ENCODE data around the gene VHLL. TPM values are rescaled to one million over a fixed set of nuclear protein-coding genes. Genes with fewer than 3 reads are reported as not detected.

The VHLL gene
- total RNA-seq, 3 donors from 2014 or later: not detected

DNA sequence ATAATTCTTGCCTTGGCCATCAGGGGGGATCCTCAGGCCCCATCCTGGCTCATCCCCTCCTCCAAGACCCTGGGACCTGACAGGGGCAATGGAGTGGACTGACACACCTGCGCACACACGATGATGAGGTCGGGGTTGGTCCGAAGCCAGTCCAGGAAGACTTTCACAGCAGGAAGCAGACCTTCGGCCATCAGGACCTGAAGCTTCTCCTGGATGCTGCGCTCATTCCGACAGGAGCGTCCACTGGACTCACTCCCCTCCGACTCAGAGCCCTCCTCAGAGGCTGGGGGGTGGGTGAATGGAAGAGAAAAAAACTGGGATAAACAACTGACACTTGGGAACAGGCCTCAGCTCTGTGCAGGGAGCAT lies 35.8 kb downstream of the VHLL start:
- H3K9me3 ChIP-seq: no peaks in the 10 kb centered on the region
- peaks cover 49% of the 10 kb centered on the region for H3K36me3 ChIP-seq (ENCODE audit: low read depth)
- H3K4me3 ChIP-seq: no peak overlapping the region
- ATAC-seq (no peak), DNase-seq (no peak)
- H3K4me1 ChIP-seq (ENCODE audit: low read depth): no peaks in the 10 kb centered on the region
- intact Hi-C loops (cut with DNase I, micrococcal nuclease): no loop called here
- TF ChIP-seq, protein P1, sequence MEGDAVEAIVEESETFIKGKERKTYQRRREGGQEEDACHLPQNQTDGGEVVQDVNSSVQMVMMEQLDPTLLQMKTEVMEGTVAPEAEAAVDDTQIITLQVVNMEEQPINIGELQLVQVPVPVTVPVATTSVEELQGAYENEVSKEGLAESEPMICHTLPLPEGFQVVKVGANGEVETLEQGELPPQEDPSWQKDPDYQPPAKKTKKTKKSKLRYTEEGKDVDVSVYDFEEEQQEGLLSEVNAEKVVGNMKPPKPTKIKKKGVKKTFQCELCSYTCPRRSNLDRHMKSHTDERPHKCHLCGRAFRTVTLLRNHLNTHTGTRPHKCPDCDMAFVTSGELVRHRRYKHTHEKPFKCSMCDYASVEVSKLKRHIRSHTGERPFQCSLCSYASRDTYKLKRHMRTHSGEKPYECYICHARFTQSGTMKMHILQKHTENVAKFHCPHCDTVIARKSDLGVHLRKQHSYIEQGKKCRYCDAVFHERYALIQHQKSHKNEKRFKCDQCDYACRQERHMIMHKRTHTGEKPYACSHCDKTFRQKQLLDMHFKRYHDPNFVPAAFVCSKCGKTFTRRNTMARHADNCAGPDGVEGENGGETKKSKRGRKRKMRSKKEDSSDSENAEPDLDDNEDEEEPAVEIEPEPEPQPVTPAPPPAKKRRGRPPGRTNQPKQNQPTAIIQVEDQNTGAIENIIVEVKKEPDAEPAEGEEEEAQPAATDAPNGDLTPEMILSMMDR (IDR thresholded peaks at IDR 0.05): no peak

DNA sequence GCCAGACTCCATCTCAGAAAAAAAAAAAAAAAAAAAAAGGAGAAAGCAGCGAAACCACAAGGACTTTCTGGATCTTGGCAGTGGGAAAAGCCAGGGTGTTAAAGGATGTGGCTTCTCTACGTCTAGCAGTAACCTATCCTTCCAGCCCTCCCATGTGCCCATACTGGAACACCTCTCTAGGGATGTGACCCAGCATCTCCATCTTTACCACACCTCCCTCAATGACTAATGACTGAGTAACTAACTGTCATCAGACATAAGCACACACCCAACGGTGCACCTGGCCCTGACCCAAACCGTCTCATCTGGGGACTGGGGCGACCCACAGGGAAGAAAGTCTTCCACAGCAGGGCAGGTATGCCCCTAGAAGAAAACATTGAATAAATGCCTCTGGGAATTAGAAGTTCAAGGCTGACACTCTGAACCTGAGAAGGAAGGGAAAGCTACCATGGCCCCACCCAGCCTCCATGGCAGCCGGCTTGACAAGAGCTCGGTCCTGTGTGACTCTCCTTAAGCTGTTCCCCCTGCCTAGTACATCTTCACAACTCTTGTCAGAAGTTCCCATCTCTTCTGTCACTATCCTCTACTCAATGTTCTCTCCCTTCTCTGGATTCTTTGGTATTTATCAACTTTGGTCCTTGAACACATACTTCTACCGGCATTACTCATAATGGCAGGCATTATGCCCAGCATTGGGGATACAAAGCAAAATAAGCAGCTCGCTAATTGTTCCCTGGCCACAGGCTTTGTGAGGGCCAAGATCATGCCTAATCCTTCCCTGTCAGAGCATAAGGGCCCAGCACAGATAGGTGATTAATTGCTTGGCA lies 36.4 kb downstream of the VHLL start:
- intact Hi-C loops (cut with DNase I, micrococcal nuclease): no loop called here
- Histone ChIP-seq H3K4me3 (no peak overlapping the region), H3K9me3 (no peaks in the 10 kb centered on the region), H3K36me3 (ENCODE audit: low read depth) (peaks cover 44% of the 10 kb centered on the region), H3K4me1 (ENCODE audit: low read depth) (no peaks in the 10 kb centered on the region)
- ATAC-seq (no peak), DNase-seq (no peak)
- TF ChIP-seq, protein P1 (IDR thresholded peaks at IDR 0.05): no peak

DNA sequence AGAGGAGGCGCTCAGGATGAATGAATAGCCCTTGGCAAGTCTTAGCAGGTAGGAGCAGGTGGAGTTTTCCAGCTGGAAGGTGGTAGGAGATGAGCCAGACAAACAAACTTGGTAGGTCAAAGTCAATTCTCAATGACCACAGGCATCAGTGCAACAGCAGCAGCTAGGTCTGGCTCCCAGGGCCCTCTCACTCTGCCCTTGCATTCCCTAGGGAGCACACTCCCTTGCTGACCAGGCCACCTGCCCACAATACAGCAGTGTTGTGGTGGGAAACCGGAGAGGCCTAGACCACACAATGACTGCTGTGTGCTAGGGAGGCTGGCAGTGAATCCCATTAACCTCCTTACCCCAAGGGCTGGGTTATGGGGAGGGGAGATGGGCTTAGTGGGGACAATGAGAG lies 38.2 kb downstream of the VHLL start:
- TF ChIP-seq, protein P1 (IDR thresholded peaks at IDR 0.05): no peak
- no peaks in the 10 kb centered on the region for H3K4me1 ChIP-seq (ENCODE audit: low read depth)
- DNase-seq (no peak), ATAC-seq (no peak)
- H3K36me3 ChIP-seq (ENCODE audit: low read depth): peaks cover 31% of the 10 kb centered on the region
- H3K4me3 ChIP-seq: no peak overlapping the region
- intact Hi-C loops (cut with DNase I, micrococcal nuclease): no loop called here
- no peaks in the 10 kb centered on the region for H3K9me3 ChIP-seq

DNA sequence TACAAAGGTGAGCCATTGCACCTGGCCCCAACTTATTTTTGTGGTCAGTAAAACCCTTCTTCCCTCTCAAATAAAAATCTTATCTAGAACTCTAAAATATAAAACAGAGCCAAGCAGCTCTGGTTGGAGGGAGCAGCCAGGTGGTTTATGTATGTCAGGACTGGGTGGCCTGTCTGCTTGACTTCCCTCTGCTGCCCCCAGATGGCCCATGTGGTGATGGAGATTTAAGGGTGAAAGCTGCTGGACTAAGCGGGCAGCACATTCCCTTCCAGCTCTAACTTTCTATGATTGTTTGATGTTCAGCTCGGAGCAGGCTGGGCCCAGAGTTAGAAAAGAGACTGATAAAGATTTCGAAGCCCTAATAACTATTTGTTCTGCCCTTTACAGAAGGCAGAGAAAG lies 39.3 kb downstream of the VHLL start:
- TF ChIP-seq, protein P1 (IDR thresholded peaks at IDR 0.05): no peak
- peak in 1 of 3 donors; percentile 22 for DNase-seq

DNA sequence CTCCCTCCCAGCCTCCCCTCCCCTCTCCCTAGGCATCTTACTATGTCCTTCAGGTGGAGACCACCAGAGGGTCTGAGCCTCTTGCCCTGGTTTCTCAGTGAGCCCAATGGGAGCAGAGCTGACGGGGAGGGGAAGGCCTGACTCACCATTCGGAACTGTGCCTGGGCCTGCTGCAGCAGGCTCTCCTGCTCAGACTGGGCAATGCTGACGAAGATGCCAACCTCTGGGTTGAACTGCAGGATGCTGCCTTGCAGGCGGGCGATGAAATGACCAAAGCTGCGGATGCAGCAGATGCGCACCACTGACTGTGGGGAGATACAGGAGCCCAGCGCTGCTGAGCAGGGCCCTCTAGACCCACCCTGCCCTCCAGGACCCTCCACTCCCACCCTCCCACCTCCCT lies 40.2 kb downstream of the VHLL start:
- TF ChIP-seq, protein P1 (IDR thresholded peaks at IDR 0.05): no peak
- intact Hi-C loops (cut with DNase I, micrococcal nuclease): no loop called here
- Histone ChIP-seq H3K4me3 (no peak overlapping the region), H3K36me3 (ENCODE audit: low read depth) (peaks cover 25% of the 10 kb centered on the region), H3K9me3 (no peaks in the 10 kb centered on the region), H3K4me1 (ENCODE audit: low read depth) (no peaks in the 10 kb centered on the region)
- DNase-seq (no peak), ATAC-seq (no peak)

More for the DNA sequence above, 39.3 kb downstream of the VHLL start:
- H3K36me3 ChIP-seq (ENCODE audit: low read depth): peaks cover 25% of the 10 kb centered on the region
- no peak for ATAC-seq
- H3K4me3 ChIP-seq: no peak overlapping the region
- no peaks in the 10 kb centered on the region for H3K4me1 ChIP-seq (ENCODE audit: low read depth)
- no peaks in the 10 kb centered on the region for H3K9me3 ChIP-seq
- intact Hi-C loops (cut with DNase I, micrococcal nuclease): no loop called here

Measured in mucosa of descending colon (tissue), 3 donors.